Body of pancreas (tissue), 4 donors: ENCODE data around the gene SAP30L. TPM values are rescaled to one million over a fixed set of nuclear protein-coding genes. Genes with fewer than 3 reads are reported as not detected.
A peak's percentile ranks its signal among the peaks of the same experiment; 100 is the strongest.

ENCODE experiments used
- ATAC-seq: fragments of 150-250 bp; one replicate; pipeline ENCODE4 v1.9.1; 2016
- DNase-seq, 4 donors: peaks; one replicate each; pipeline ENCODE4 v3.0.0-alpha.2; 2019
- H3K27ac ChIP-seq, 4 donors: fragments of 200-600 bp; sonication (generic); 1 replicate in 3 of 4; 2 replicates in 1 of 4; pipeline versions ENCODE4 v1.5.1 to v1.6.1; 2016 to 2019; ENCODE audit warnings: mild to moderate bottlenecking in 1 of 4, mixed read lengths in 1 of 4, moderate library complexity in 1 of 4
- H3K27me3 ChIP-seq, 2 donors: fragments of 200-600 bp; sonication (generic); one replicate each; pipeline ENCODE4 v1.6.0; 2016; ENCODE audit warnings: mild to moderate bottlenecking in 1 of 2
- H3K36me3 ChIP-seq, 2 donors: fragments of 200-600 bp; sonication (generic); replicated peaks in 1 of 2; 2 replicates each; pipeline ENCODE4 v1.5.1; 2016; ENCODE audit warnings: low read depth in 2 of 2; ENCODE audit not compliant: insufficient read depth in 1 of 2
- H3K4me1 ChIP-seq: fragments of 200-600 bp; sonication (generic); one replicate; pipeline ENCODE4 v1.6.0; 2016
- H3K4me3 ChIP-seq, 2 donors: fragments of 200-600 bp; sonication (generic); 1 replicate in 1 of 2; 2 replicates in 1 of 2; pipeline ENCODE4 v1.5.1; 2016 to 2019
- H3K9me3 ChIP-seq, 3 donors: fragments of 200-600 bp; sonication (generic); 1 replicate in 2 of 3; 2 replicates in 1 of 3; pipeline ENCODE4 v1.5.1; 2016
- CTCF ChIP-seq, 7 experiments: fragments of 450-650 bp in 4 of 7; fragments of 200-600 bp in 3 of 7; sonication (generic) in 3 of 7; IDR thresholded peaks; one replicate each; pipeline ENCODE4 v1.5.1; 2016 to 2019; ENCODE audit warnings: antibody characterized with exemption in 7 of 7
- POLR2A ChIP-seq, 3 donors: fragments of 450-650 bp; IDR thresholded peaks; one replicate each; pipeline ENCODE4 v1.6.1; 2016; ENCODE audit warnings: antibody characterized with exemption in 3 of 3, mild to moderate bottlenecking in 2 of 3
- WGBS, 2 donors: methylation state at CpG; one replicate each; pipeline ENCODE4 v1.1.5; 2017; 5-methylcytosine and 5-hydroxymethylcytosine counted together
- intact Hi-C: fragments of 100-400 bp; cut with DNase I; formaldehyde crosslinking; loops from one replicate; pipeline ENCODE4 v1.15.1; 2023
- total RNA-seq, 2 donors: library from RNA; depleted of rRNA; stranded (reverse); fragments of >200 nt; gene quantifications; one replicate each; pipeline ENCODE4 v1.1.0, GENCODE V29; 2016

The SAP30L gene
- total RNA-seq: 10 to 100 TPM; 11.7 to 15.5 TPM

DNA sequence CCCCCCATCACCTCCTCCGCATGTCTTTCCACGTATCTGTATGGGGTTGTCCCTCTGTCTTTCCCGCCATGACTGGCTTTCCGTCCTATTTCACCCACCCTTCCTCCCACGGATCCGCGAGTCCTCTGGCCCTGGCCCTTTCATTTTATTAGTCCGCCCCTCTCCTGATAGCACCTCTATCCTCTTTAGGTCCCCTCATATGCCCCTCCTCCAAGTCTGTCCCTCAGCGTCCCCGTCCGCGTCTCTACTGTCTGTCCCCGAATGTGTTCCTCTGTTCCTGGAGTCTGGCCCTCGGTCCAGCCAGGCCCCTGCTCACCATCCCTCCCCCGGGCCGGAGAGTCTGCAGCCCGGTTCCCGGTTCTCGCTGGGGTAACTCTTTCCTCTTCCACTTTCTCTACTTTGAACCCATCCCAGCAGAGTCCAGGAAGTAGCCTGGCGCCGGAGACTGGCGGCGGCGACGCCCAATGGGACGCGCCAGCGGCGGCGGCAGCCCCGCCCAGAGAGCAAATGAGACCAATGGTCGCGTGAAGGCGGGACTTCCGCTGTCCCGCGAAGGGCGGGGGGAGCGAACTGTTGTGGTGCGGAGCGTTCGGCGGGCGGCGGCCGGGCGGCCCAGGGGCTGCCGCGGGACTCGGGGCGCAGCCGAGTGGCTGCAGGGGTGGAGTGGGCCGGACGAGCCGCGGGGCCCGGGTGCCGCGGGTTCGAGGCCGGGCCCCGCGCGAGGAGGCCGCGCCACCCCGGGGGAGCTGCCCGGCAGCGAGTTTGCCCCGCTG lies at the start of gene SAP30L:
TSS of gene SAP30L (plus strand) at position 576 of the 773 bp plus-strand sequence. CDS start 608 bp downstream, outside the sequence.
- TF ChIP-seq CTCF (IDR thresholded peaks at IDR 0.05) (no peak), POLR2A (IDR thresholded peaks at IDR 0.05) (peak; percentile 59 to 89 (median 86))
- H3K27ac ChIP-seq: peak within 1 kb of the TSS; percentile 50 to 73 (median 60)
- peak; percentile 94 to 97 (median 96) for DNase-seq
- peak within 1 kb of the TSS; percentile 83 to 97 for H3K4me3 ChIP-seq
- peaks cover 26% of the 10 kb centered on the region for H3K4me1 ChIP-seq
- H3K36me3 ChIP-seq: peaks cover 0 to 2% of the 10 kb centered on the region in 2 donors
- no peaks in the 10 kb centered on the region for H3K27me3 ChIP-seq
- ATAC-seq: peak; percentile 98
- WGBS, 2 donors: 1% methylated on average over 23 to 59 of the region's 70 CpGs
- intact Hi-C loops: no loop called here
- no peaks in the 10 kb centered on the region for H3K9me3 ChIP-seq

GRCh38 chr5:154396128-154396527 lies 49.7 kb upstream of the SAP30L start:
- Histone ChIP-seq H3K9me3 (no peaks in the 10 kb centered on the region), H3K4me1 (peaks cover 7% of the 10 kb centered on the region), H3K27ac (no peak overlapping the region), H3K27me3 (no peaks in the 10 kb centered on the region), H3K4me3 (no peak overlapping the region), H3K36me3 (no peaks in the 10 kb centered on the region)
- TF ChIP-seq CTCF (IDR thresholded peaks at IDR 0.05) (no peak), POLR2A (IDR thresholded peaks at IDR 0.05) (no peak)
- ATAC-seq: no peak
- intact Hi-C loops: loop anchor here (10.0 kb wide), 1 partner anchor 211 kb away; no protein-coding TSS in a partner anchor
- no peak for DNase-seq
- 76 to 96% methylated on average over 3 of the region's 3 CpGs for WGBS, 2 donors

- no peak overlapping the region for H3K4me3 ChIP-seq
- H3K36me3 ChIP-seq: no peaks in the 10 kb centered on the region
- no peak overlapping the region for H3K27ac ChIP-seq
- peaks cover 7% of the 10 kb centered on the region for H3K4me1 ChIP-seq
- no peaks in the 10 kb centered on the region for H3K27me3 ChIP-seq
- intact Hi-C loops: loop anchor here (10.0 kb wide), 1 partner anchor 213 kb away; no protein-coding TSS in a partner anchor
- 37% methylated on average over 10 of the region's 10 CpGs for WGBS, 2 donors
- TF ChIP-seq POLR2A (IDR thresholded peaks at IDR 0.05) (no peak), CTCF (IDR thresholded peaks at IDR 0.05) (peak in 3 of 7 experiments; percentile 6 to 24 (median 10))
- DNase-seq (peak; percentile 66 to 83 (median 74)), ATAC-seq (peak; percentile 66)
- H3K9me3 ChIP-seq: no peaks in the 10 kb centered on the region
Observed at GRCh38 chr5:154397652-154398406, 48.0 kb upstream of the SAP30L start.

- H3K4me1 ChIP-seq: peaks cover 18% of the 10 kb centered on the region
- 76 to 89% methylated on average over 2 to 3 of the region's 3 CpGs for WGBS, 2 donors
- ATAC-seq: no peak
- DNase-seq: no peak
- intact Hi-C loops: no loop called here
- H3K9me3 ChIP-seq: no peaks in the 10 kb centered on the region
- no peaks in the 10 kb centered on the region for H3K36me3 ChIP-seq
- no peak for TF ChIP-seq POLR2A (IDR thresholded peaks at IDR 0.05)
- TF ChIP-seq CTCF (IDR thresholded peaks at IDR 0.05): no peak
- H3K27ac ChIP-seq: no peak overlapping the region
- H3K4me3 ChIP-seq: no peak overlapping the region
- no peaks in the 10 kb centered on the region for H3K27me3 ChIP-seq
Observed at GRCh38 chr5:154400678-154401077, 45.1 kb upstream of the SAP30L start.
